Inferior parietal cortex (tissue), 1 donor: ENCODE results near the gene TMED1.
"Not testable (repeated sequence)": the region's sequence is repeated elsewhere in the genome, so short reads cannot be mapped to it uniquely, and the experiment has no call there.

Source experiments
- DNase-seq: peaks from one replicate; pipeline ENCODE4 v3.0.0-alpha.2; 2016; ENCODE audit errors: extremely low spot score

TMED1 gene

DNA sequence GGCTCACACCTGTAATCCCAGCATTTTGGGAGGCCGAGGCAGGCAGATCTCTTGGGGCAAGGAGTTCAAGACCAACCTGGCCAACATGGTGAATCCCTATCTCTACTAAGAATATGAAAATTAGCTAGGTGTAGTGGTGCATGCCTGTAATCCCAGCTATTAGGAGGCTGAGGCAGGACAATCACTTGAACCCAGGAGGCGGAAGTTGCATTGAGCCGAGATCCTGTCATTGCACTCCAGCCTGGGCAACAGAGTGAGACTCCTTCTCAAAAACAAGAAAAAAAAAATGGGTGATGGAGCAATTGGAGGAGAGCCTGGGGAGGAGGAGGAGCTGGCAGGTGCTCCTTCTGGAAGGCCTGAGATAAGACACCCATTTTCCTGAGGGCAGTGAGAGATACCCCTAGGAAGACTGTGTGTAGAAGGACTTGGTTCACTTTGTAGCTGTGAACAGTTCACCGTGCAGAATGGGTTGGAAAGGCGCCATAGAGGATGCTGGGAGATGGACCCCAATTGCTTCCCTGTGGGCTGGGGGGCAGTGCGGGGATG is 26.6 kb upstream of the TMED1 start:
- no peak for DNase-seq

DNA sequence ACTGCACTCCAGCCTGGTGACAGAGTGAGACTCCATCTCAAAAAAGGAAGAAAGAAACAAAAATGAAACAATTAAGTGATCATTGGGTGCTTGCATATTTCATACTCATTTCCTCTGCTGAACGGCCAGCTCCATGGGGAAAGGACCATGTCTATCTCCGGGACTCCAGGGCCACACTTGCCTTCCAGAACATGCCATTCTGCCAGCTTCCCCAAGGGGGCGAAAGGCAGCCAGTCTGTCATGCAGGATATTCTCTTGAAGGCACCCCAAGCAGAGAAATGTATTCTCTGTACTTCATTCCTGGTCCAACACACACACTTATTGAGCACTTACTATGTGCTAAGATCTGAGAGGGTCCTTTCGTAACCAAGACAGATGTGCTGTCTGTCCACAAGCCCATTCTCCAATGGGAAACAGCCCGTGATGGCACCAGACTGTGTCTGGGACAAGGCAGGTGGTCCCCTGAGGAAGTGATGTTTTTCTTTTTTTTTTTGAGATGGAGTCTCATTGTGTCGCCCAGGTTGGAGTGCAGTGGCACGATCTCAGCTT is 25.2 kb upstream of the TMED1 start:
- no peak for DNase-seq

DNA sequence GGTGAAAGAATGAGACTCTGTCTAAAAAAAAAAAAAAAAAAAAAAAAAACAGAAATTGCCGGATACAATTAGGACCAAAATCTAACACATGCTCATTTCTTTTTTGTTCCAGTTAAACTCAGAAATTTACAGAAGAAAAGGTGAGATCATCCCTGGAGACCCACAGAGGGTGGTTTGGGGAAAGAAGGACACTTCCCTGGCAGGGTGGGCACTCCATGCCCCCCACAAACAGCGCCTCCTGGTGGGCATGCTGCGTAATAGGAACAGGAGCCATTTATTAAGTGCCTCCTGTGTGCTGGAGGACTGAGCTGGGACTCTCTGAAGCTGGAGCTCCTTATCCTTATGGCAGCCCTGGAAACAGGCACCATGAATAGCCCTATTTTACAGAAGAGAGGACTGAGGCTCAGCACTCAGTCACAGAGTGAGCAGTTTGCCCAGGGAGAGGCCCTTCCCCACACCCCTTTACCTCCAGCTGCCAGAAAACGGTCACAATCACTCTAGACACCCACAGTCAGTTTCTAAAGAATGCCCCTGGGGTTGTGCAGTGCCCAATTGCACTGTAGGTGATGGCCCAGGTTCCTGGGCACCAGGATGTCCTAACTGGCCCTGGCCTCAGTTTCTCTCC is 22.3 kb upstream of the TMED1 start:
- DNase-seq: no peak

DNA sequence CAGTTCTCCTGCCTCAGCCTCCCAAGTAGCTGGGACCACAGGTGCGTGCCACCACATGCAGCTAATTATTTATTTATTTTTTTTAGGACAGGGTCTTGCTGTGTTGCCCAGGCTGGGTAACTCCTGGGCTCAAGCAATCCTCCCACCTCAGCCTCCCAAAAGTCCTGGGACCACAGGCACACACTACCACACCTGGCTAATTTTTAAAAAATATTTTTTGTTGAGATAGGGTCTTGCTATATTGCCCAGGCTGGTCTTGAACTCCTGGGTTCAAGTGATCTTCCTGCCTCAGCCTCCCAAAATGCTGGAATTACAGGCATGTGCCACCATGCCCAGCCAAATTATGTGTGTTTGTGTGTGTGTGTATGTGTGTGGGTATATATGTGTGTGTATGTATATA is 20.9 kb upstream of the TMED1 start:
- DNase-seq: not testable (repeated sequence)

DNA sequence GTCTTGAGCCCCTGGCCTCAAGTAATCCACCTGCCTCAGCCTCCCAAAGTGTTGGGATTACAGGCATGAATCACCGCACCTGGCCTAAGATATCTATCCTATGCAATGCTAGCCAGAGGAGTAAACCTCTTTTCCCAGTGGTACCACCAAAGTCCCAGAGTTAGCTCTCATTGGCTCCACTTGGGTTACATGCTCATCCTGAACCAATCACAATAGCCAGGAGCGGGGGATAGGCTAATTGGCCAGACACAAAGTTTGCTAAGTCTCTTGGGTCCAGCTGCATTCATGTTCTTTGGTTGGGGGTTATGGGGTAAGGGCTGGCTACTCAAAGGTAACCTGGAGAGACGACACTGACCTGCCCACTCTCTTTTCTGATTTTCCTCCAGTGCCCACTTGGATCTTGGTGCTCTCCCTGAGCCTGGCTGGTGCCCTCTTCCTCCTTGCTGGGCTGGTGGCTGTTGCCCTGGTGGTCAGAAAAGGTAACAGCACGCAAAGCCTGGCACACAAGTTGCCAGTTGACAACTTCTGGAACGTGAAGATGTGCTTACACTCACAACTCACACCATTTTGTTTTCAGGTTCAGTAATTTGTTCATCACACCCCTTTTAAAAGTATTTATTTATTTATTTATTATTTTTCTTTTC is 20.0 kb upstream of the TMED1 start:
- DNase-seq: no peak

DNA sequence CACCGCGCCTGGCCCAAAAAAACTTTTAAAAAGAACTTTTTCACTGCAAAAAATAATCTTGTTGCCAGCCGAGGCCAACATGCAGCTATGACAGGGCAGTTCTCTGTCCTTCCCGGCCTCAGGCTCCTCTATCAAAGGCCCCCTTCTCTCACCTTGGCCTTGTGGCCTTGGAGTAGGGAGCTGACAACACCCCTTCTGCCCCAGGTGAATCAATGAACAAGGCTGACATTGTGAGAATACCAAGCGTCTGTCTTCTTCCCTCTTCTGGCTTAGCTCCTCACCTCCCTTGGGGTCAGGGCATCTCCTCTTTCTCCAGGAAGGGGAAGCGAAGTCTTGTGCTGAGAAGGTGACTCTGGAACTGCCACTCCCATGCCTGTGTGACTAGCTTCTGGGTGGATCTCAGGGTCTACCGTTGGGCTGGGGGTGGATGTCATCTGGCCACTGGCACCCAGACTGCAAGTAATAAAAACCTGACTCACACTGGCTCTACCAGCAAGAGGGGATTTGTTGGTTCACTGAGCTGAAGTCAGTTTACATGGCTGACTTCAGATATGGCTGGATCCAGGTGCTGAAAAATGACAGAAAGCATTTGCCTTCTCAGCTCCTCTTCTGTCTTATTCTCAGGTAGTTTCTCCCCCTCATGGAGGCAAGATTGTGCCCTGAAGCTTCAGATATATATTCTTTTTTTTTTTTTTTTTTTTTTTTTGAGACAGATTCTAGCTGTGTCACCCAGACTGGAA is 18.5 kb upstream of the TMED1 start:
- no peak for DNase-seq

DNA sequence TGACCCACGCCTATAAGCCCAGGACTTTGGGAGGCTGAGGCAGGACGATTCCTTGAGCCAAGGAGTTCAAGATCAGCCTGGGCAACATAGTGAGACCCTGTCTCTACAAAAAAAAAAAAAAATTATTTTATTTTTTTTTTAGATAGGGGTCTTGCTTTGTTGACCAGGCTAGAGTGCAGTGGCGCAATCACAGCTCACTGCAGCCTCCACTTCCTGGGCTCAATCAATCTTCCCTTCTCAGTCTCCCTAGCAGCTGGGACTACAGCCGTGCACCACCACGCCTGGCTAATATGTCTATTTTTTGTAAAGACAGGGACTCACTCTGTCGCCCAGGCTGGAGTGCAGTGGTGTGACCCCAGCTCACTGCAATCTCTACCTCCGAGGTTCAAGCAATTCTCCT is 16.9 kb upstream of the TMED1 start:
- DNase-seq: no peak

DNA sequence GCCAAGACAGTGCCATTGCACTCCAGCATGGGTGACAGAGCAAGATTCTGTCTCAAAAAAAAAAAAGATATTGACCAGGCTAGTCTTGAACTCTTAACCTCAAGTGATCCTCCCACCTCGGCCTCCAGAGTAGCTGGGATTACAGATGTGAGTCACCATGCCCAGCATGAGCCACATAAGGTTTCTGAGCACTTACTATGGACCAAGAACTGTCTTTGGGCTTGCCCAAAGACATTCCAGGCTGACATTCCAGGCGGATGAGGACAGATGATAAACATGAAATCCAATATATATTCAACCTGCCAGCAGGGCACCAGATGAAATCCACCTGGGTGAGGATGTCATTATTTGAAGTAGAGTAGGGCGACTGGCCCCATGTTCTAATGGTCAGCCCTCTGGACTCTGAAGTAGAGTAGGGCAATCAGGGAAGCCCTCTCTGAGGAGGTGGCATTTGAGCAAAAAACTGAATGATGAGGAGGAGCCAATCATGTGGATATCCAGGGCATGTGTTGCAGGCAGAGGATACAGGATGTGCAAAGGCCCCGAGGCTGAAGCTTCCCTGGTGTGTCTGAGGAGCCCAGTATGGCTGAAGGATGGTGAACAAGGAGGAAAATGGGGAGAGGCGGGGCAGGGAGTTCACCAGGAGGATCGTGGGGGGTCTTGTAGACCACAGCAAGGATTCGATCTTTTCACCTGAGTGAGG is 16.2 kb upstream of the TMED1 start:
- DNase-seq: no peak

DNA sequence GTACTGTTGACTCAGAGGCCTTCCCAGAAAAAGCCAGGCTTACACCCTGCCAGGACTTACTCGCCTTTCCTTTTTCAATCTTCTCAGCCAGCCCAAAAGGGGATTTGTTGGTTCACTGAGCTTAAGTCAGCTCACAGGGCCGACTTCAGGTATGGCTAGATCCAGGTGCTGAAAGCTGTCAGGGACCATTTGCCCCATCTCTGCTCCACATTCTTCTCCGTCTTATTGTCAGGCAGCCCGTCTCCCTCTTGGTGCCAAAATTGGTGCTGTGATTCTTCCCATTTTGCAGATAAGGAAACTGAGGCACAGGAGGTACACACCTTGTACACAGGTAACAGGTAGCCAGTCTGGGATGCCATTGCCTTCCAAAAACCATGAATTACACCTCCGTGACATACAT is 14.6 kb upstream of the TMED1 start:
- no peak for DNase-seq

DNA sequence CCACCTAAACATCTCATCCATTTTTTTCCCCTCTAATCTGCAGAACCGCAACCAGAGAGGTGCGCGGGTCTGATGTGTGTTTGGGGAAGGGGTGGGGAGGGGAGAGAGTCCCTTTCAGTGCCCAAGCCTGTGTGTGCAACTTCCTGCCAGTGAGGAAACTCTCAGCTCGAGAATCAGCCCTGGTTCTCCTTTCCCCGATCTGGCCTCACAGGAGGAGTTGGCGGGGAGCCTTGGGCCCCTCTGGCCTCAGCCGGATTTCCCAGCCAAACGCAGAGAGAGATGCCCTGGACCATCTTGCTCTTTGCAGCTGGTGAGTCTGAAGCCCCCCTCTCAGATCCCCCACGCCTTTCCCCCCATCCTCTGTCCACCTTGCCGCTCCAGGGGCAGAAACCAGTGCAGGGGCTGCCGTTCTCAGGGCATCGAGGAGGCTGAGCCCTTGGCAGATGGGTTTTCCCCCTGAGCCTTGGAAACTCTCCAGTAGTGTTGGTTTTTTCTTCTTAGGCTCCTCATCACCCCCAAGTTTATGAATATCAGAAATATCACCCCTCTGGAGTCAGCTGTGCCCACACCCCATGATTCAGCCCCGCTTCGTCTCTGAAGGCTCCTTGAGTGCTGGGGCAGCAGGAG is 12.3 kb upstream of the TMED1 start, which contains the start of gene C19orf38:
Gene C19orf38 (plus strand): TSS at position 186 of the 627 bp plus-strand sequence. CDS start 94 bp downstream, at position 280.
- no peak for DNase-seq

DNA sequence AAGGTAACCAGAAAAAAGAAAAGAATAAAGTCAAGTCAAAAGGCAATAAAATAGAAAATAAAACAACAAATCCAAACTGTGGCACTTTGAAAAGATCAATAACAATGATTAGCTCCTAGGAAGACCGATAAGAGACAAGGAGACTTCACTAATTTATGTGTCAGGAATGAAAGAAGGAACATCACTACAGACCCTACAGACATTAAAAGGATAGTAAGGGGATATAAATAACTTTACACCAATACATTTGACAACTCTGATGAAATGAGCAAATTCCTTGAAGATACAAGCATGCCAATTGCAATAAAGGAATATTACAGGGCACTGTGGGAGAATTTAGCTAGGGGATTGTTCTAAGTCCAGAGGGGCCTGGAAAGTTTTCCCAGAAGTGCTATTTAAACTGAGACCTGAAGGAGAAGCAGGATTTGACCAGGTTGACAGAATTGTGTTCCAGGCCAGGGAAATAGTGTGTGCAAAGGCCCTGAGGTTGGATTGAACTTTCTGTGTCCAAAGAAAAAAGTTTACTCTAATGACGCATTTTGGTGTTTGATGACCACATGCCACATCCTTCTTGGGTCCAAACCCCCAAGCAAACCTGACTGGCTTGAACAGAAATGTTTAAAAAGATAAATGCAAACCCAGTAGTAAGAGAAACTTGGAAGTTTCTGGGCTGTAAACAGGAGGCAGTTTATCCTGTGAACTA is 10.6 kb upstream of the TMED1 start:
- no peak for DNase-seq

DNA sequence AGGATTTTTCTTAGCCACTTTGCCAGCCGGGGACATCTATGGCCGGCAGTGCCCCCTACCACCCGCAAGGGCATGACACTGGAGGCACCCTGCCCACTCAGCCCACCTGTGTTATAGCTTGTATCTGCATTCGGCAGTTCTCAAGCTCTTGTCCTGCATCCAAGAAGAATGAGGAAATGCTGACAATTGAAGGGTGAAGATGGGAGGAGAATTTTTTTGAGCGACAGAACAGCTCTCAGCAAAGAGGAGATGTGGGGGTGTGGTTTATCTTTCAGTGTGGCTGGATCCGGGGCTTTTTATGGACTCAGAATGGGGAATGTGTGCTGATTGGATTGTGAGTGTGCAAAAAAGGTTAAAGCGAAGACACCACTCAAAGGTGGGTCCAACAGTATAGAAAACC is 6.8 kb upstream of the TMED1 start:
- DNase-seq: no peak

DNA sequence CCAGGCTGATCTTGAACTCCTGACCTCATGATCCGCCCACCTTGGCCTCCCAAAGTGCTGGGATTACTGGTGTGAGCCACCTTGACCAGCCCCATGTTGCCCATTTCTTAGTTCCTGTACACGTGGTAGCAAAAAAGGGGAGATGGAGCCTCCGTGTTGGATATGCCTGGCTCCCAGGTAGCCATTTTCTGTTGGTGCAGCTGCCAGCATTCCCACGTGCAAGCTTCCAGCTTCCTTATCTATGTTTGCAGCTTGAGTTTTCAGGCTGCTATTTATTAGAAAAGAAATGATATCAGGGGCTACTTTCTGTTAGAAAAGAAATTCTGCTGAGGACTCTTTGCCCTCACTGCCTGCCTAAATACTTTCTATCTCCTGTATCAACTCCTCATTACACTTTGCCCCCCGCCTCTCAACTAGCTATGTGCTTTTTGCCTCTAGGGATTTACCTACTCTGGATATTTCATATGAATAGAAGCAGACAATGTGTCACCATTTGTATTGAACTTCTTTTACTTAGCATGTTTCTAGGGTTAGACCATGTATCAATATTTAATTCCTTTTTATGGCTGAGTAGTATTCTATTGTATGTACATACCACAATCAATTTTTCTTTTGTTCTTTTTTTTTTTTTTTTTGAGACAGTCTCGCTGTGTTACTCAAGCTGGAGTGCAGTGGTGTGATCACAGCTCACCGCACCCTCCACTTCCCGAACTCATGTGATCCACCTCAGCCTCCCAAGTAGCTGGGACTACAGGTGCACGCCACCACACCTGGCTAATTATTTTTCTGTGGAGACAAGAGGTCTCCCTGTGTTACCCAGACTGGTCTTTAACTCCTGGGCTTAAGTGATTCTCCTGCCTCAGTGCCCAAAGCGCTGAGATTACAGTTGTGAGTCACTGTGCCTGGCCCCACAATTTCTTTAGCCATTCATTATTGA is 3.4 kb upstream of the TMED1 start:
- DNase-seq: no peak

DNA sequence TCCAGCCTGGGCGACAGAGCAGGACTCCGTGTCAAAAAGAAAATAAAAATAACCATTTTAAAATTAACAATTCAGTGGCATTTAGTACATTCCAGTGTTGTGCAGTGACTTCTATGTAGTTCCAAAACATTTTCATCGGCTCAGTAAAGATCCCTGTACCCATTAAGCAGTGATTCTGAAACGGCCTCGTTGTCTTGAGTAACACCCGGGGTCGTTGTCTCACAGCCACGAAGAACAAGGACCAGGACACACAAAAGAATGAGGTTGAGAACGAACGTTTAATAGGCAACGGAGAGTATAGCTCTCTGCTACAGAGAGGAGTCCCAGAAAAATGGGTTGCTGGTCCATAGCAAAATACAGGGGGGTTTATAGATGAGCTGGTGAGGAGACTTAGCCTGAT is 2.4 kb upstream of the TMED1 start:
- DNase-seq: no peak

DNA sequence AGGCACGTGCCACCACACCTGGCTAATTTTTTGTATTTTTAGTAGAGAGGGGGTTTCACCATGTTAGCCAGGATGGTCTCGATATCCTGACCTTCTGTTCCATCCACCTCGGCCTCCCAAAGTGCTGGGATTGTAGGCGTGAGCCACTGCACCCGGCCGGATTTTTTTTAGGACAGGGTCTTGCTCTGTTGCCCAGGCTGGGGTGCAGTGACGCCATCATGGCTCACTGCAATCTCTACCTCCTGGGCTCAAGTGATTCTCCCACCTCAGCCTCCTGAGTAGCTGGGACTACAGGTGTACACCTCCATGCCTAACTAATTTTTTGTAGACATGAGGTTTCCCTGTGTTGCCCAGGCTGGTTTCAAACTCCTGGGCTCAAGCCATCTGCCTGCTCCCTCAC is 1.6 kb upstream of the TMED1 start:
- DNase-seq: not testable (repeated sequence)

DNA sequence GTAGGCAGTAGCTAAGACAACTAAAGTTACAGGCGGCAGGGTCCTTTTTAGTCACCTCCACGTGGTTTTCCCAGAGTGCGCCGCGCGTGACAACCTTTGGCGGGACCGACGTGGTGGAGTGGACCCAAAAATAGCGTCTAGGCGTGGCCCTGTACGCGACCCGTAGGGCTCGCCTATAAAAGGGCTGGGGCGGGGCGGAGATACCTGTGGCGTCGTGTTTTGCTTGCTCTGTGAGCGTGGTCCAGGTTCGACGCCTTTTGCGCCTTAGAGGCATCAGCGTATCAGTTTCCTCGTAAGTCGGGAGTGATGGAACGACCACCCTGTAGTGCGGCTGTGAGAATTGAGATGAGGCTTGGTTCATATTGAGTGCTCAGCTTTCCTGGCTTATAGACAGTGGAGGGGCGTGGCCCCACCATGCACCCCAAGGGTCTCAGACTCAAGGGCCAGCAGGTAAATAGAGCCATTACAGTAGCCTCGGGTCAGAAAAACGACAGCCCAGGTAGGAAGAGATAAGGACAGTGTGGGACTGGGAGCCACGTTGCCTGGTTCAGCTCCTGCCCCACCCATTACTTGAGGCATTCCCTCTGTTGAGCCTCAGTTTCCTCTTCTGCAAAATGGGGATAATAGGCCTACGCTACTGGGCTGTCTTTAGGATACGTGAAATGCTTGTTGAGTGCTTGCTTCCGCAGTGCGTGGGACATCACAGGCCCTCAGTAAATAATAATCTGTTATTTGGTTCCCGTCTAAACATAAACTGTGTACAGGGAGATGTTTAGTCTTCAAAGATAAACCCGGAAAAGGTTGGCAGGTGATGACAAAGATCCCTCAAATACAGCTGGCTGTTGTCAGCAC is 693 bp upstream of the TMED1 start:
- no peak for DNase-seq

DNA sequence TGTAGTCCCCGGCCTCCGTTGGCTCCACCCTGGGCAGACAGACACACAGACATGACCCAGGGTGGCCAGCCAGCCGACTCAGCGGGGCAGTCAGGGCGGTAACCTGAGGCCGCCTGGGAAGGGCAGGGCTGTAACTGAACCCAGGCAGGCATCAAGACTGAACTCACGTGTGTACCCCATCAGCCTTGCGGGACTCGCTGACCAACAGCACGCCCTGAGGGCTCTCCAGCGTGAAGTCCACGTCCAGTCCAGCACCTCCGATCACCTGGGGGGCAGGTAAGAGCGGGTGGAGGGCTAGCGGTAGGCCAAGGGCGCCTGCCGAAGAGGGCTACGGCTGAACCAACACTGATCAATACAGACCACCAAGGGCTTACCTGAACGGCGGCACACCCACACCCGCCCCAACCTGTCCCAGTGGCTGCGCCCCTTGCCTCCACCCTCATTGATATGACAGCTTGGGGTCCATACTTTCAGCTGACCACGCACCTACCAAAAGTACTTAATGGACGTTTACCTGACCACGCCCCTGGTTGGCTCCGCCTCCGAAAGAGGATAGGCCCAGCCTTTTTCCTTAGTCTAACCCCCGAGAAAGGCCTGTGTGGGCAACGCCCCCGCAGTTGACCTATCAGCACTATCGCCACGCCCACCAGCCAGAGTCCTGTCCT is 791 bp downstream of the TMED1 start:
- DNase-seq: no peak

DNA sequence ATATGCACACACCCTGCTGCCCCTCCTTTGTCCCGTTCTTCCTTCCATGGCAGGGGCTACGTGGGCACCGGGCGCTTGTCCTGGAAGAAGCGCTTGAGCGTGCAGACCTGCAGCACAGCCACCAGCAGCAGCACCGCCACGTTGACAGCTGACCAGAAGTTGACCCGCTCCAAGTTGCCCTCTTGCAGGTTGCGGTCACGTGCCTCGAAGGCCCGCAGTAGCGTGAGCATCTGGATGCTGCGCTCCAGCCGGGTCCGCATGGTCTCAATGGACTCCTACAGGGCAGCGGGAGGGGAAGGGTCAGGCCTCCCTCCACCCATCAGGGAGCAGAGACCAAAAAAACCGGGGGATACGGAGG is 3.1 kb downstream of the TMED1 start:
- DNase-seq: no peak
